ENCODE measurements around the gene RTP5. TPM values are rescaled to one million over a fixed set of nuclear protein-coding genes. Genes with fewer than 3 reads are reported as not detected.
A peak's percentile ranks its signal among the peaks of the same experiment; 100 is the strongest.

Gene RTP5
- total RNA-seq, 2 donors from 2014 or later: 0.10 TPM; not detected in 1

DNA sequence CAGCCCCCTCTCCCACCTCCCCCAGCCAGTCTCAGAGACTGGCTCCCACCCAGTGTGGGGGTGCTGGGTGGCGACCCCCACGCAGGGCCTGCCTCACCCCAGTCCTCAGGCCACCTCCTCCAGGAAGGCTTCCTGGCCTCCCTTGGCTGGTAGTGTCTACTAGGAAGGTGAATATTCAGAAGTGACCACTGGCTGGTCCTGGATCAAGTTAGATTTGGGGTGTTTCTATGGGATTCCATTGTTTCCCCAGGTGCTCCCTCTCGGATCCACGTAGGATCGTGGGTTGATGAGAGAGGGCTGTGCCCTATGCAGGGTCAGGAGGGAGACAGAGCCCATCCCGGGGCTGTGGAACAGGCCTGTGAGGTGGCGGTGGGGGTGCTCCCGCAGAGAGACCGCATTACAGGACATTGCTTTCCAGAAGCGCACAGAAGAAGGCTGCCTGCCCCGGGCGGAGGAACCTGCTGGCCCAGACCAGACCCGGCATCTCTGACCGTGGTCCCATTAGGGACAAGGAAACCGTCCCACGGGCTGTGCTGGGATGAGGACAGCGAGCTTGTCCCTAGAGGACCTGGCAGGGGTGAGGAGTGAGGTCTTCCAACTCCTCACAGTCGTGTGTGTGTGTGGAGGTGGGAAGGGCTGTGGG, 14.2 kb upstream of the RTP5 start:
- intact Hi-C loops (cut with DNase I): no loop called here
- peak; percentile 72 for DNase-seq (ENCODE audit: low spot score)

DNA sequence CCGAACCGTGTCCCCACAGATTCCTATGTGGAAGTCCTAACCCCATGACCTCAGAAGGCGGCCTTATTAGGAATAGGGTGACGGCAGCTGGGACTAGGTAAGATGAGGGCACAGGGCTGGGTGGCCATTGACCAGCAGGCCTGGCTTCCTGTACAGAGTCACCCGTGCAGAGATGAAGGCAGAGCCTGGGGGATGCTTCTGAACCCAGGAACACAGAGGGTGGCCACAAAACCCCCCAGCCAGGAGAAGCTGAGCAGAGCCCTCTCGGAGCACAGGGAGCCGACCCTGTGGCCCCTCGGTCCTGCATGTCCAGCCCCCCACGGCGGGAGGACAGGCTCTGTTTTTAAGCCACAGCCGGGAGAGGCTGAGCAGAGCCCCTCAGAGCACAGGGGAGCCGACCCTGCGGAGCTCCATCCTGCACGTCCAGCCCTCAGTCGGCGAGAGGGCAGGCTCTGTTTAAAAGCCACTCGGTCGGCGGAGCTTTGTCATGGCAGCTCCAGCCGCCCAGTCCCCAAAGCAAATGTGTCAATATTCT, 13.6 kb upstream of the RTP5 start:
- intact Hi-C loops (cut with DNase I): no loop called here
- DNase-seq (ENCODE audit: low spot score): peak; percentile 61

DNA sequence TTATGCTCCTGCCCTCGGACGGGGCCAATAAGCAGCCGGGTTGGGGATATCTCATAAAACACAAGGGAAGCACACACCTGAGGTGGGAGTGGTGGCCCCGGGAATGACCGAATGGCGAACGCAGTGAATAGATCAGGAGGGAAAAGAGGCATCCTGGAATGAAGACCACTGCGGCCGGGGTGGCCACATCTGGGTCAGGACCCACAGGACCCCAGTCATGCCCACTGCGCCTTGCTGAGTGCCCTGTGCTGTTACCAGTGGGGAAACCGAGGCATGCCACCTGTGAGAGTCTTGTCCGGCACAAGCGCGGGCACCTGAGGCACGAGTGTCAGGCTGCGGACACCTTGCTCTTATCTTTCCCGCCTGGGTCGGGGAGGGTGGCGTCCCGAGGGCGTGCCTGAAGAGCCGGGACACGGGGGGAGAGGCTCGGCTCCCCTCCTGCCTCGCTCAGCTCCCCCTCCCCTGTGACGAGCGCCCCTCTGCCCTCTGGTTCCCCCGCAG, 12.4 kb upstream of the RTP5 start:
- peak; percentile 71 for DNase-seq (ENCODE audit: low spot score)
- intact Hi-C loops (cut with DNase I): no loop called here

DNA sequence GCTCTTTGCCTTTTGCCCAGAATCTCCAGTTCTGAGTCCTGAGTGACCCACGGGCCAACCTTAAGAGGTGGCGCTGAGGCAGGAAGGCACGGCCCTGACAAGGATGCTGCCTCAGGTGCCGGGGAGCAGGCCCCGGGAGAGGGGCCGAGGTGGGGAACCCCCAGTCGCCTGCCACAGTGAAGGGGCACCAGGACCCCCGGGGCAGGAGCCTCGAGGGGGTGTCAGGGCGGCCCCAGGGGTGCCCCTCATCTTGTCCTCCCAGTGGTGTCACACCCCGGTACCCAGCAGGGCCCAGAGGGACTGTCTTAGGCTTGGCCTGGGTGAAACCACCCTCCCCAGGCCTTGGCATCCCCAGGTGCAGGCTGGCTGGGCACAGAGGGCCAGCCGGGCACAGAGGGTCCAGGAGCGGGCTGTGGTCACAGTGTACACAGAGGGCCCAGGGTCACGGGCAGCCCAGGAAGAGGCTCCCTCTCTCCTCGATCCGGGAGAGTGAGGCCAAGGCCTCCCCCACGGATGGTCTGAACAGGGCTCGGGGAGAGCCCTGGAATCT, 11.9 kb upstream of the RTP5 start:
- intact Hi-C loops (cut with DNase I): no loop called here
- DNase-seq (ENCODE audit: low spot score): peak; percentile 54

DNA sequence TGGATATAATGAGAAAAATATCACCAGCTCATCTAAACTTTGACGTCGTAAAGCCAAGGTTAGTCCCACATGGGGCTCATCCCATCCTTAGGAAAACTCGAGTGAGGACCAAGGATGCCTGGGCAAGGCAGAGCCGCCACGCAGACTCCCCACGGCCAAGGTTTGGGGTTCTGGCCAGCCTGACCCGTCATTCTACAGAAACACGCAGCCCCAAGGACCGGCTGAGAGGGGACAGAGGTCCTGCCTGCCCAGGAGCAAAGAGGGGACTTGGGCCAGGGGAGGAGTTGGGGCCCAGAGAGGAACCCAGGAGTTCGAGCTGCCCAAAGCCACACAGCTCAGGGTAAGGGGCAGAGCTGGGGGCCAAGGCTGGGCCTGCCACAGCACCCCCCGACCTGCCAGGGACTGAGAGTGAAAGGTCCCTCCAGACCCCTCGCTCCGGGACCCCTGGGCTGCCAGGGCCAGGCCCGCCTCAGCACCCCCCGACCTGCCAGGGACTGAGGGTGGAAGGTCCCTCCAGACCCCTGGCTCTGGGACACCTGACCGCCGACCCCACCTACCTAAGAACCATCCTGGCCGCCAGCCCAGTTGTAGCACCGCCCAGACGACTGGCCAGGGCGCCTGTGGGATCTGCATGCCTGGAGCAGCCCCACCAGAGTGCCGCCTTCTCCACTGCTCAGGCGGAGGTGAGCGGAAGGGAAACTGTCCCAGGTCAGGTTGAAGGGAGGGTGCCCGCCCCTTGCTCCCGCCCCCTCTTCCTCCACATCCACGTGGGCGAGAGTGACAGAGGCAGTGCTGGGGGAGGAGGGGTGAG, 11.1 kb upstream of the RTP5 start, which contains the start of gene PDCD1:
TSS of gene PDCD1 (minus strand) at position 689 of the 811 bp plus-strand sequence. CDS start at position 633, 56 bp downstream.
- intact Hi-C loops (cut with DNase I): no loop called here
- DNase-seq (ENCODE audit: low spot score): peak; percentile 78

DNA sequence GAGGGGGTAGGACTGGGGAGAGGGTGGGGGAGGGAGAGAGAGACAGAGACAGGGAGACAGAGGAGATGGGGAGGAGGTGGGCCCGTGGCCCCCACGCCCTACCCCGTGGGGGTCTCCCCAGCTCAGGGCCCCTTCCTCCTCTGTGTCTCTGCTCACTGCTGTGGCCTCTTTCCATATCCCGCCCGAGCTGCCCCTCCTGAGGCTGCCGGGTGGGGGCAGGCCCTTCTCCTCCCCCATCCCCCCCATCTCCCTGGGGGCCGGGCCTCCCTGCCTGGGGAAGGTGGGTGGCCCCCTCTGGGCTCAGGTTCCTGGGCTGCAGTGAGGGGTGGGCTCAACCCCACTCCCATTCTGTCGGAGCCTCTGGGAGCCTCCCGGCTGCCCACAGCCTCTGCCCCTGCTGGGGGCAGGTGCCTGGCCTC, 10.5 kb upstream of the RTP5 start:
- intact Hi-C loops (cut with DNase I): no loop called here
- DNase-seq (ENCODE audit: low spot score): no peak

DNA sequence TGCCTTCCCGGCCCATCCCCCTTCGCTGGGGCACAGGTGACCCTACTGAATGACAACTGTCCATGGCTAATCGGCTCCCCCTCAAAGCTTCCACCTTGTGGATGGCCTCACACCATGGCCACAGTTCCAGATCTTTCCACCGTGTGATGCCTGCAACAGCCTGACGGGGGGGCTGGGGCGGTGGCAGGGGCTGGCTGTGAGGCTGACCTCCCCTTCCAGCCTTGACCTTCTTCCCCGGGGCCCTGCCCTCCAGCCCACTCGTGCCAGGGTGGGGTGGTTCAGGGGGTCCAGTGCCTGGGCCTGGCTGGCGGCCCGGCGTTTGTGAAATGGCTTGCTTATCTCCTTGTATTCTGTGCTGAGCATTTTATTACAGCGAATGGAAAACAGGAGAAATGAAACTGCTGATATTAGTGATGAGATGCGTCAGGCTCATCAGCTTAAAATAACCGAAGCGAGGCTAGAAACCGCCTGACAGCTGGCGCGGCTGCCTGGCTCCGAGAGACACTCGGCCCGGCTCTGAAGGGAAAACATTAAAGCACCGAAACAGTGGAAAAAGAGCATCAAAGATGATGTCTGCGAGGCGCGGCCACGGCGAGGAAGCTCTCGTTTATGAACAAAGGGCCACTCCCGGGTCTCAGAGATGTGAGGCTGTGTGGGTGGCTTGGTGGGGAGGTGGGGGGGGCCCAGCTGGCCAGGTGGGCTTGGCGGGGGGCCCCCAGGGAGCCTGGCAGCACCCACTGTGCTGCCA, 9.9 kb upstream of the RTP5 start:
- peak; percentile 95 for DNase-seq (ENCODE audit: low spot score)
- intact Hi-C loops (cut with DNase I): no loop called here

DNA sequence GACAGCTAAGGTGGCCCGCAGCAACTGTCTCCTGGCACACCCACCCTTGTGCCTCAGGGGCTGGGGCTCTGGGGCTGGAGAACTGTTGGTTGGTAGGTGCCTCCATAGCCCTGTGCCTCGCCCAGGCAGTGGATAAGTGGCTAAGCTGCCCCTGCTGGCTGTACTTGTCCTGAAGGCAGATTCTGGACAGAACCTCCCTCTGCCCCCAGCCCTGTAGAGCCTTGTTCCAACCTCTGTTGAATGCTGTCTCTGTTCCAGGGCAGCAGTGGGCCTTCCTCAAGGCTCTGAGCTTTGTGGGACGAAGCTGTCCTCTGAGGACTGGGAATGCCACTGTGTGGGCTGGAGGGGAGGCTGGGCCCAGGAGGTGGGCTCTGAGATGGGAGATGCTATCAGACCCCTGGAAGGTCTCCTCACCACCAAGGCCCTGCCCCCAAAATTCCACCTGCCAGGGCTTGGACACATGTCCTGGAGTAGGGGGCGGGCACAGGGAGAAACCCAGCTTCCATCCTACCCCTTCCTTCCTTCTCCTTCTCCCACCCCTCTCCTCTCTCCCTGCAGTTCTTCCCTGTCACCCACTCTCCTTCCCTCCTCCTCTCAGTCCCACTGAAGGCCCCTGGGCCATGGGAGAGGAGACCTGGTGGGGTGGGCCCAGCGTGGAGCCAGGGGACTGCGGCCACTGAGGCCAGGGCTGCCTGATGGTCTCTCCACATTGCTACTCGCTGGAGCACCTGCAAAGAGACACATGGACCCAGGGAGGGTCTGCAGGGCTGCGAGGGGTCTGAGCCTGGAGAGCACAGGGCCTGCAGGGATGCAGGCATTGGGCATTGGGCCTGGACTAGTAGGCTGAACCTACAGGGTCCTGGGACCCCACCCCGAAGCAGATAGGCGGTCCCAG, 9.1 kb upstream of the RTP5 start:
- DNase-seq (ENCODE audit: low spot score): peak; percentile 78
- intact Hi-C loops (cut with DNase I): no loop called here

DNA sequence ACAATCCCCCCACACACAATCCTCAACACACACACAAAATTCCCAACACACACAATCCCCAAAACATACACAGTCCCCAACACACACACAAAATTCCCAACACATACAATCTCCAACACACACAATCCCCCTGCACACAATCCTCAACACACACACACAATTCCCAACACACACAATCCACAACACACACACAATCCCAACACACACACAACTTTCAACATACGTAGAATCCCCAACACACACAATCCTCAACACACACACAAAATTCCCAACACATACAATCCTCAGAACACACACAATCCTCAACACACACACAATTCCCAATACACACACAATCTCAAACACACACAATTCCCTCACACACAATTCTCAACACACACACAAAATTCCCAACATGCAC, 8.3 kb upstream of the RTP5 start:
- intact Hi-C loops (cut with DNase I): no loop called here
- DNase-seq (ENCODE audit: low spot score): no peak

DNA sequence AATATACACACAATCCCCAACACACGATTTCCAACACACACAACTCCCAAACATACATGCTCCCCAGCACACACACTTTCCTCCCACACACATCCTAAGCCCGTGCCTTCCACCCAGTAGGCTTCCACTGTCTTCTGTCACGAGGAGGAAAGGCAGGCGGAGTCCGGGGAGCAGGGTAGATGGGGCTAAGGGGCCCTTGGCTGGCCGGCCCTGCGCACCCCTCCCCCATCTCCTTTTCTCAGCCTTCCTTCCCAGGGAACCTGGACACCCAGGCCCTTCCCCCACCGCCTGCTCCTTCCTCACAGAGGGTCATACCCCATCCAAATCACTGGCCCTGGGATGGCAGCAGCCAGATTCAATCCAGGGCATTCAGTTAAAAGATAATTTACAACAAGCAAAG, 7.4 kb upstream of the RTP5 start:
- peak; percentile 55 for DNase-seq (ENCODE audit: low spot score)
- intact Hi-C loops (cut with DNase I): no loop called here

DNA sequence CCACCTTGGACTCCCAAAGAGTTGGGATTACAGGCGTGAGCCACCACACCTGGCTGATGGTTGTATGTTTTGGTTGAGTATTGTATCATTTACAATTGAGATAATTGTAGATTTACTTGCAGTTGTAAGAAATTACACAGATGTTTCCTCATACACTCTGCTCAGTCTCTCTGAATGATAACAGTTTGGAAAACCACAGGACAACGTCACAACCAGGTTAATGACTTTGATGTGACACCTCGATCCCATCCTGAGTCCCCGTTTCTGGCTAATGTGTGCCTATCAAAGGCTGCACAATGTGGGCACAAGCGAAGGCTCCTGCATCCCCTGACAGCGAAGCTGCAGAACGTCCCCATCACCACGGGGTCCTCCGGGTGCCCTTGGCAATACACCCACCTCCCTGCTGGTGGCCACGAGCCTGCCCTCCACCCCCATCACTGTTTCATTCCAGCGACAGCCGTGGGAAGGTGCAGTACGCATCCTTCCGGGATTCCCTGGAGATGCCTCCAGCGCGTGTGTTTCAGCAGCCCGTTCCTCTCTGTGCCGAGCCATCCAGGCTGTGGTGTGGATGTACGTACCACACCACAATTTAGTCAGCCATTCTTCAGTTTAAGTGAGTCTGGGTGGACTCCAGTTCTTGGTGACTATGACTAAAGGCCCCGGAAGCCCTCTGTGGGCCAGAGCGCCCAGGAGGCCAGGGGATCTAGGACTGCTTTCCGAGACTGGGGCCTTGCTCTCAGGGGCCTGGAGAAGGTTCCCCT, 6.6 kb upstream of the RTP5 start:
- DNase-seq (ENCODE audit: low spot score): no peak
- intact Hi-C loops (cut with DNase I): no loop called here

DNA sequence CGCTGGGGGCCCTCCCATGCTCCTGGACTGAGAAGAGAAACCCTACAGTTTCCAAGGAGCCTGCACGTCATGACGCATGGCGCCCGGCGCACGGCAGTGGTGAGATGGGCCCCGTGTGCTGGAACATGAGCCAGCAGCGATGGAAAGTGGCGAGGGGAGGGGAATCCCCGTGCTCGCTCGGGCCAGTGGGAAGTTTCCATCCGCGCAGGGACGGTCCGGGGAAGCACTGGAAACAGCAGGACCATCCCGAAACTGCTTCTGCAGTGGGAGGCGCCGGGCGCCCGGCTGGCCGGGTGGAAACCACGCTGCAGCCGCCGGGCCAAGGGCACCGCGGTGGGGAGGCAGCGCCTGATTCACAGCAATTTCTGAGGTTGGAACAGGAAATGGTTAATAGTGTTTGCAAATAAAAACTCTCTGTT, 6.0 kb upstream of the RTP5 start:
- DNase-seq (ENCODE audit: low spot score): no peak
- intact Hi-C loops (cut with DNase I): no loop called here

DNA sequence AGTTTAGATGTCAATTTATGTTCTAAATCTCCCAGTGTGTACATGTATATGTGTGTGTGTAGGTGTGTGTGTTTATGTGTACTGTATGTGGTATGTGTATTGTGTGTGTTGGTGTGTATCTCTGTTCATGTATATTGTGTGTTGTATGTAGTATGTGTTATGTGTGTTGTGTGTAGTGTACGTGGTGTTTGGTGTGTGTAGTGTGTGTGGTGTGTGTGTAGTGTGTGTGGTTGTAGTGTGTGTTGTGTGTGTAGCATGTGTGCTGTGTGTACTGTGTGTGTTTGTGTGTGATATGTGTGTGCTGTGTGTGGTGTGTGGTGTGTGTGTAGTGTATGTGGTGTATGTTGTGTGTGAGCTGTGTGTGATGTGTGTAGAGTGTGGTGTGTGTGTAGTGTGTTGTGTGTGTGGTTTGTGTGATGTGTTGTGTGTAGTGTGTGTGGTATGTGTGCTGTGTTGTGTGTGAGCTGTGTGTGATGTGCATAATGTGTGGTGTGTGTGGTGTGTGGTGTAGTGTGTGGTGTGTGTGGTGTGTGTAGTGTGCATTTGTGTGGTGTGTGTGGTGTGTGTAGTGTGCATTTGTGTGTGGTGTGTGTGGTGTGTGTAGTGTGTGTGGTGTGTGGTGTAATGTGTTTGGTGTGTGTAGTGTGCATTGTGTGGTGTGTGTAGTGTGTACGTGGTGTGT, 5.2 kb upstream of the RTP5 start:
- intact Hi-C loops (cut with DNase I): no loop called here
- no peak for DNase-seq (ENCODE audit: low spot score)

DNA sequence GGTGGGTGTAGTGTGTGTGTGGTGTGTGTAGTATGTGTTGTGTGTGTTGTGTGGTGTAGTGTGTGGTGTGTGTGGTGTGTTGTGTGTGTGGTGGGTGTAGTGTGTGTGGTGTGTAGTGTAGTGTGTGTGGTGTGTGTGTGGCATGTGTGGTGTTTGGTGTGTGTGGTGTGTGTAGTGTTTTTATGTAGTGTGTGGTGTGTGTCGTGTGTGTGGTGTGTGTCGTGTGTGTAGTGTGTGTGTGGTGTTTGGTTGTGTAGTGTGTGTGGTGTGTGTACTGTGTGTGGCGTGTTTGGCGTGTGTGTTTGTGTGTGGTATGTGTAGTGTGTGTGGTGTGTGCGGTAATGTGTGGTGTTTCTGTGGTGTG, 4.7 kb upstream of the RTP5 start:
- DNase-seq (ENCODE audit: low spot score): no peak
- intact Hi-C loops (cut with DNase I): no loop called here

DNA sequence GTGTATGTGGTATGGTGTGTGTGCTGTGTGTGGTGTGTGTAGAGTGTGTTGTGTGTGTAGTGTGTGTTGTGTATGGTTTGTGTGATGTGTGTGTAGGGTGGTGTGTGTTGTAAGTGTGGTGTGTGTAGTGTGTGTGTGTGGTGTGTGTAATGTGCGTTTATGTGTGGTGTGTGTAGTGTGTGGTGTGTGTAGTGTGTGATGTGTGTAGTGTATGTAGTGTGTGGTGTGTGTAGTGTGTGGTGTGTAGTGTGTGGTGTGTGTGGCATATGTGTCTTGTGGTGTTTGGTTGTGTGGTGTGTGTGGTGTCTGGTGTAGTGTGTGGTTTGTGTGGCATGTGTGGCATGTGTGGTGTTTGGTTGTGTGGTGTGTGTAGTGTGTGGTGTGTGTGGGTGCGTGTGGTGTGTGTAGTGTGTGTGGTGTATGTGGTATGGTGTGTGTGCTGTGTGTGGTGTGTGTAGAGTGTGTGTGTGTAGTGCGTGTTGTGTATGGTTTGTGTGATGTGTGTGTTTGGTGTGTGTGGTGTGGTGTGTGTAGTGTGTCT, 4.0 kb upstream of the RTP5 start:
- no peak for DNase-seq (ENCODE audit: low spot score)
- intact Hi-C loops (cut with DNase I): no loop called here

DNA sequence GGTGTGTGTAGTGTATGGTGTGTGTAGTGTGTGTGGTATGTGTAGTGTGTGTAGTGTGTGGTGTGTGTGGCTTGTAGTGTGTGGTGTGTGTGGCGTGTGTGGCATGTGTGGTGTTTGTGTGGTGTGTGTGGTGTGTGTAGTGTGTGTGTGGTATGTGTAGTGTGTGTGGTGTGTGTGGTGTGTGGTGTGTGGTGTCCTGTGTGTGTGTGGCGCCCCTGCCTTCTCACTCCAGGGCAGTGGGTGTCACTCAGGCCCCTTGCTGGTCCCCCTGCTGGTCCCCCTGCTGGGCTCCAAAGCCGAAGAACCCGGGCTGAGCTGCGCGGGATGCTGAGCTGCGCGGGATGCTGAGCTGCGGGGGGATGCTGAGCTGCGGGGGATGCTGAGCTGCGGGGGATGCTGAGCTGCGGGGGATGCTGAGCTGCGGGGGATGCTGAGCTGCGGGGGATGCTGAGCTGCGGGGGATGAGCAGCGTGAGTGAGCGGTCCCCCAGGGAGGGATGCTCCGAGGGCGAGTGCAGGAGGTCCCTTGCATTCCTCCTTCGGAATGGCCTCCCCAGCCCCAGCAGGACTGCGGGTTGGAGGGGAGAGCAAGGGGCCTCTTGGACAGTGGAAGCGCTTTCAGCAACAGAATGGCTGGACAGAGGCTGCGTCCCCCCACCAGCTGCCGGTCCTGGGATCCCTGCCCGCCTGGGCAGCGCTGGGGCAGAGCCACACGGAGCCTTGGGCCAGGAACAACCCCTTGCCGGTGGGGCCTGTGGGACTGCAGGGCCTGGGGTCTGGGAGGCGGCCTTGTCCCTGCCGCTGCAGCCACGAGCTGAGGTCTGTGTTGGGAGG, 3.4 kb upstream of the RTP5 start:
- no peak for DNase-seq (ENCODE audit: low spot score)
- intact Hi-C loops (cut with DNase I): no loop called here
